Heart left ventricle (tissue), 16 donors: ENCODE data around the gene RGS7. TPM values are rescaled to one million over a fixed set of nuclear protein-coding genes. Genes with fewer than 3 reads are reported as not detected.

Experiments
- ATAC-seq, 4 donors: fragments of 200-7000 bp; cut with Tn5 transposase; one replicate each; pipeline ENCODE4 v1.9.1; 2020 to 2022; ENCODE audit warnings: moderate library complexity in 4 of 4, mild to moderate bottlenecking in 3 of 4, moderate number of reproducible peaks in 1 of 4
- DNase-seq, 5 donors: peaks; one replicate each; pipeline ENCODE4 v3.0.0-alpha.2; 2020
- H3K27ac ChIP-seq, 12 donors: fragments of 200-600 bp; sonication (generic) in 4 of 12; one replicate each; pipeline versions ENCODE4 v1.5.0 to v1.8.0; 2016 to 2022; ENCODE audit warnings: mild to moderate bottlenecking in 2 of 12
- H3K27me3 ChIP-seq, 9 donors: fragments of 200-600 bp; sonication (generic) in 2 of 9; one replicate each; pipeline versions ENCODE4 v1.5.1 to v1.8.0; 2016 to 2022; ENCODE audit warnings: mild to moderate bottlenecking in 3 of 9
- H3K36me3 ChIP-seq, 9 donors: fragments of 200-600 bp; sonication (generic) in 2 of 9; one replicate each; pipeline versions ENCODE4 v1.5.0 to v1.8.0; 2018 to 2022; ENCODE audit warnings: mild to moderate bottlenecking in 2 of 9
- H3K4me1 ChIP-seq, 12 donors: fragments of 200-600 bp; sonication (generic) in 4 of 12; one replicate each; pipeline versions ENCODE4 v1.5.0 to v1.8.0; 2016 to 2022; ENCODE audit warnings: mild to moderate bottlenecking in 3 of 12
- H3K4me3 ChIP-seq, 12 donors: fragments of 200-600 bp; sonication (generic) in 4 of 12; one replicate each; pipeline versions ENCODE4 v1.5.0 to v1.8.0; 2017 to 2022; ENCODE audit warnings: mild to moderate bottlenecking in 9 of 12, moderate library complexity in 4 of 12
- H3K9me3 ChIP-seq, 12 donors: fragments of 200-600 bp; sonication (generic) in 4 of 12; one replicate each; pipeline versions ENCODE4 v1.5.0 to v1.8.0; 2016 to 2022; ENCODE audit warnings: mild to moderate bottlenecking in 1 of 12
- CTCF ChIP-seq, 12 donors: fragments of 200-600 bp; sonication (generic) in 4 of 12; IDR thresholded peaks; one replicate each; pipeline versions ENCODE4 v1.5.0 to v1.8.0; 2018 to 2022; ENCODE audit warnings: antibody characterized with exemption in 12 of 12, mild to moderate bottlenecking in 5 of 12
- POLR2A ChIP-seq, 2 donors: fragments of 450-650 bp; IDR thresholded peaks; one replicate each; pipeline ENCODE4 v1.6.1; 2017; ENCODE audit warnings: antibody characterized with exemption in 2 of 2, mild to moderate bottlenecking in 2 of 2, moderate library complexity in 2 of 2
- WGBS, 4 donors: extraction: QIAGEN DNeasy Blood & Tissue Kit in 2 of 4; methylation state at CpG; one replicate each; pipeline versions ENCODE4 v1.1.5 to v1.1.7; 2013 to 2018; 5-methylcytosine and 5-hydroxymethylcytosine counted together
- intact Hi-C, 10 donors: fragments of 100-400 bp; cut with DNase I; formaldehyde crosslinking; loops; one replicate each; pipeline versions ENCODE4 v1.11.1 to v1.14.2; 2022
- polyA plus RNA-seq, 2 donors: library from polyadenylated mRNA; stranded (reverse); fragments of 200-250 nt; gene quantifications; one replicate each; pipeline ENCODE4 v1.2.3, GENCODE V29; 2013
- total RNA-seq, 9 donors: library from RNA; depleted of rRNA in 2 of 9; stranded (reverse); fragments of >200 nt in 2 of 9; fragmentation: NEBNext Ultra II Directional in 3 of 9; extraction: Animal tissue kit (Norgen Biotek cat#: 25700) in 3 of 9; gene quantifications; one replicate each; pipeline versions ENCODE4 v1.1.0 to v1.2.4, GENCODE V29; 2016 to 2023
- donor health status: ischemic (EF 13 %, LVEDD 7.1; RV severe dilation, severe dysfunction).
- donor health status: healthy with polysubstance abuse.
- donor health status: DM: no; HTN: yes; CAD: no.
- donor health status: DM: no; HTN: no; CAD: no.
- donor health status: ischemic (EF 25% LVEDD 6.9; RV normal size, moderate dysfunction).
- donor health status: ischemic (EF 25% LVEDD 5.7; RV mildly dilated, moderate dysfunction).
- donor health status: healthy.
- donor health status: DM: yes; HTN: yes; CAD: no.
- donor health status: ischemic (EF 35%, LVEDD 5.7; RV mildly dilated, moderate dysfunction).
- donor health status: nonischemic (EF 11% LVEDD 7.7; RV severe dilation, severe dysfunction).
- donor health status: DM: yes; HTN: yes; CAD: no.
- donor health status: PGD.
- donor health status: ischemic (EF 29% LVEDD 5.4; RV normal size, mild dysfunction).
- donor health status: nonischemic (EF 23%, LVEDD 6.1; RV moderate dilation, normal function).

Gene RGS7
- total and polyA plus RNA-seq, 11 donors = not detected

GRCh38 chr1:241045659-241046058, 311.3 kb downstream of the RGS7 start:
- intact Hi-C loops = no loop called here
- Histone ChIP-seq H3K4me1 (no peaks in the 10 kb centered on the region), H3K9me3 (no peaks in the 10 kb centered on the region), H3K4me3 (no peak overlapping the region), H3K27ac (no peak overlapping the region), H3K27me3 (no peaks in the 10 kb centered on the region), H3K36me3 (no peaks in the 10 kb centered on the region)
- no peak for DNase-seq
- TF ChIP-seq POLR2A (IDR thresholded peaks at IDR 0.05) (no peak), CTCF (IDR thresholded peaks at IDR 0.05) (no peak)
- 82 to 97% (median 90%) methylated on average over 2 of the region's 2 CpGs for WGBS, 4 donors
- no peak for ATAC-seq

GRCh38 chr1:241034203-241034936, 322.6 kb downstream of the RGS7 start:
- Histone ChIP-seq H3K9me3 (peaks cover 0 to 14% (median 2%) of the 10 kb centered on the region in 12 donors), H3K4me3 (no peak overlapping the region), H3K27me3 (no peaks in the 10 kb centered on the region), H3K4me1 (no peaks in the 10 kb centered on the region), H3K27ac (no peak overlapping the region), H3K36me3 (no peaks in the 10 kb centered on the region)
- ATAC-seq = no peak
- TF ChIP-seq CTCF (IDR thresholded peaks at IDR 0.05) (no peak), POLR2A (IDR thresholded peaks at IDR 0.05) (no peak)
- DNase-seq = no peak
- intact Hi-C loops = no loop called here
- 54 to 72% (median 61%) methylated on average over 9 of the region's 9 CpGs for WGBS, 4 donors

- WGBS, 4 donors = 5 to 71% (median 26%) methylated on average over 3 of the region's 3 CpGs
- ATAC-seq (no peak), DNase-seq (no peak)
- Histone ChIP-seq H3K4me1 (no peaks in the 10 kb centered on the region), H3K27ac (no peak overlapping the region), H3K4me3 (no peak overlapping the region), H3K36me3 (no peaks in the 10 kb centered on the region), H3K27me3 (no peaks in the 10 kb centered on the region), H3K9me3 (peaks cover 0 to 6% (median 0%) of the 10 kb centered on the region in 12 donors)
- no peak for TF ChIP-seq CTCF (IDR thresholded peaks at IDR 0.05)
- intact Hi-C loops = no loop called here
Measured at GRCh38 chr1:241024834-241025233, 332.2 kb downstream of the RGS7 start.

- ATAC-seq (no peak), DNase-seq (no peak)
- H3K27ac ChIP-seq = no peak overlapping the region
- no peaks in the 10 kb centered on the region for H3K36me3 ChIP-seq
- H3K4me1 ChIP-seq = no peaks in the 10 kb centered on the region
- H3K9me3 ChIP-seq = peaks cover 0 to 12% (median 4%) of the 10 kb centered on the region in 12 donors
- WGBS, 4 donors = 76 to 78% (median 77%) methylated on average over 4 of the region's 4 CpGs
- no peak overlapping the region for H3K4me3 ChIP-seq
- H3K27me3 ChIP-seq = no peaks in the 10 kb centered on the region
- intact Hi-C loops = no loop called here
- TF ChIP-seq POLR2A (IDR thresholded peaks at IDR 0.05) = no peak
- TF ChIP-seq CTCF (IDR thresholded peaks at IDR 0.05) = no peak
Measured at GRCh38 chr1:241022366-241022765, 334.6 kb downstream of the RGS7 start.
